CMK (cell line): ENCODE measurements around the gene ERCC6L.

Experiments
- DNase-seq: peaks from one replicate; pipeline ENCODE4 v3.0.0-alpha.2; 2010; ENCODE audit warnings: low read depth

Gene ERCC6L, protein sequence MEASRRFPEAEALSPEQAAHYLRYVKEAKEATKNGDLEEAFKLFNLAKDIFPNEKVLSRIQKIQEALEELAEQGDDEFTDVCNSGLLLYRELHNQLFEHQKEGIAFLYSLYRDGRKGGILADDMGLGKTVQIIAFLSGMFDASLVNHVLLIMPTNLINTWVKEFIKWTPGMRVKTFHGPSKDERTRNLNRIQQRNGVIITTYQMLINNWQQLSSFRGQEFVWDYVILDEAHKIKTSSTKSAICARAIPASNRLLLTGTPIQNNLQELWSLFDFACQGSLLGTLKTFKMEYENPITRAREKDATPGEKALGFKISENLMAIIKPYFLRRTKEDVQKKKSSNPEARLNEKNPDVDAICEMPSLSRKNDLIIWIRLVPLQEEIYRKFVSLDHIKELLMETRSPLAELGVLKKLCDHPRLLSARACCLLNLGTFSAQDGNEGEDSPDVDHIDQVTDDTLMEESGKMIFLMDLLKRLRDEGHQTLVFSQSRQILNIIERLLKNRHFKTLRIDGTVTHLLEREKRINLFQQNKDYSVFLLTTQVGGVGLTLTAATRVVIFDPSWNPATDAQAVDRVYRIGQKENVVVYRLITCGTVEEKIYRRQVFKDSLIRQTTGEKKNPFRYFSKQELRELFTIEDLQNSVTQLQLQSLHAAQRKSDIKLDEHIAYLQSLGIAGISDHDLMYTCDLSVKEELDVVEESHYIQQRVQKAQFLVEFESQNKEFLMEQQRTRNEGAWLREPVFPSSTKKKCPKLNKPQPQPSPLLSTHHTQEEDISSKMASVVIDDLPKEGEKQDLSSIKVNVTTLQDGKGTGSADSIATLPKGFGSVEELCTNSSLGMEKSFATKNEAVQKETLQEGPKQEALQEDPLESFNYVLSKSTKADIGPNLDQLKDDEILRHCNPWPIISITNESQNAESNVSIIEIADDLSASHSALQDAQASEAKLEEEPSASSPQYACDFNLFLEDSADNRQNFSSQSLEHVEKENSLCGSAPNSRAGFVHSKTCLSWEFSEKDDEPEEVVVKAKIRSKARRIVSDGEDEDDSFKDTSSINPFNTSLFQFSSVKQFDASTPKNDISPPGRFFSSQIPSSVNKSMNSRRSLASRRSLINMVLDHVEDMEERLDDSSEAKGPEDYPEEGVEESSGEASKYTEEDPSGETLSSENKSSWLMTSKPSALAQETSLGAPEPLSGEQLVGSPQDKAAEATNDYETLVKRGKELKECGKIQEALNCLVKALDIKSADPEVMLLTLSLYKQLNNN

DNA sequence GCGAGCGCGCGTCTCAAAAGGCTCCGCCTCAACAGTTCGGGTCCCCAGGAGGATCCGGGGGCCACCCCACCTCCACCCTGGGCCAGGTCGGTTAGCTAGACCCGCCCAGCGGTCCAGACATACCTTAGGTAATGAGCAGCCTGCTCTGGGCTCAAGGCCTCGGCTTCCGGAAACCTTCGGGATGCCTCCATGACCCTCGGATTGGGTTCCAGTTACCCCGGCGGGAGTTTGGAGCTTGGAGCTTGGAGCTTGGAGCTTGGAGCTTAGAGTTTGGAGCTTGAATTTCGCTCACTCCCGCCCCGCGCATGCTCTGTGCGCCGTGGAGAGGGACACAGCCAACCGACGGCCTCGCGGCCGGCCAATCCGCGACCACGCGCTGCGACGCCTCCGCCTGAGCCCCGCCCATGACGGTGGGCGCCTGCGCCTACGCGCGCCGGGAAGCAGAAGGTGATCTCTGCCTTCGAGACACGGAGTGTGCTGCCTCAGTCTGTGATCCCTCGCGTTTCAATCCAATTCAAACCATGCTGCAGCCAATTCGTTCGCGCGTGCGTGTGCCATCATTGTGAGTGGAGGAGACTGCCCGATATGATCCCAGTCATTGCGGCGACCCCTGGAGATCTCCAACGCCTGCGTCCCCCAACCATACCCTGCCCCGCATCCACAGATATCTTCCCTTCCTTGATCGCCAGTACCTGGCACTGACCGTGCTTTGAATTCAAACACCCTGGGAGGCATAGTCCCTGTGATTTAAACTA is at the start of gene ERCC6L:
TSS of gene ERCC6L (minus strand) at position 307 of the 755 bp plus-strand sequence. CDS start at position 191, 116 bp downstream.
- DNase-seq, result peak; percentile 59

DNA sequence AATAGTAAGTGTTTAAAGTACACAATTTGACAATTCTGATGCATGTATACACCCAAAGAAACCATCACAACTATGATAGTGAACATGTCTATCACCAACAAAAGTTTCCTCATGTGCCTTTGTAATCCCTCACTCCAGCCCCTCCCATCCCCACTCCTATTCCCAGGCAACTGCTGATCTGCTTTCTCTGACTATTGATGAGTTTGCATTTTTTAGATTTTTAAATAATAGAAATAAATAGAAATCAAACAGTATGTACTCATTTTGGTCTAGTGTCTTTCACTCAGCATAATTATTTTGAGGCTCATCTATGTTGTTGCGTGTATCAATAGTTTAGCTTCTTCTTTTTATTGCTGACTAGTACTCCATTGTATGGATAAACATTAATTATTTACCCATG is 43.5 kb upstream of the ERCC6L start:
- no peak for DNase-seq

DNA sequence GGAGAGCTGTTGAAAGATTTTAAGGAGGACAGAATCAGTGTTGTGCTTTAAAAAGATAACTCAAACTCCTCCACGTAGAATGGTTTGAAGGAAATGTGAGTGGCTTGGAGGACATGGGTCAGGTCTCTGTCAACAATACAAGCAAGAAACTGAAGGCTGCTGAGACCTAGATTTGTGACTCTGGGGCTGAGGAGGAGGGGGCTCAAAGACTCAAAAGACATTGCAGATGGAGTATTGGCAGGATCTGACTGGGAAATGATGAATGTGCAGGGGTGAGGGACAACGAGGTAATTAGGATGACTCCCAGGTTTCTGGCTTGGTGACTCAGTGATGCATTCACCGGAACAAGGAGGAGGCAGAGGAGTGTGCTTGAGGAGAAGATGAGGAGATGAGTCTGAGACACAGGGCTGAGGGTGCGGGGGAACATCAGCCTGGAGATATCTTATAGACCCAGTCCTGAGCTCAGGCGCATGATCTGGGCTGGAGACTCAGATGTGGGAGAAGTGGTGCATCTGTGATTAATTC is 41.6 kb upstream of the ERCC6L start:
- no peak for DNase-seq

DNA sequence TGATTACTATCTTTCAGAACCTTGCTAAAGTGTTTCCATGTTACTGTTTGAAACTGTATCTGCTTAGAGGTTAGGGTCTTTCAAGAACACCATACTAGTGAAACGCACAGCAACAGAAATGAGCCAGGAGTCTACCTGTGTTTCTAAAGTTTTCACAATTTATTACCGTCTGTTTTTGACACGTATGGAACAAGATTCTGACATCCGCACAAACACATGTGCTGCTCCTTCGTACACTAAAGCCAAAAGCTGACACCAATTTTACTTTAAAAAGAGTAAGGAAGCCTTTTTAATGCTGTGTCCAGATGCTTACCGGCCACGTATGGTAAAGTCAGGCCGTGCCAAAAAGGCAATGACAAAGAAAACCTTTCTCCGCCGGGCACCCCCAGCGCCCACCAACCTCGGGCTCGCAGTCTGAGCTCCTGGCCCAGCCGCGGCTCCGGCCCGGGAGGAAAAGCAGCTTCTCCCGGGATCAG is 37.7 kb upstream of the ERCC6L start:
- DNase-seq, result no peak

DNA sequence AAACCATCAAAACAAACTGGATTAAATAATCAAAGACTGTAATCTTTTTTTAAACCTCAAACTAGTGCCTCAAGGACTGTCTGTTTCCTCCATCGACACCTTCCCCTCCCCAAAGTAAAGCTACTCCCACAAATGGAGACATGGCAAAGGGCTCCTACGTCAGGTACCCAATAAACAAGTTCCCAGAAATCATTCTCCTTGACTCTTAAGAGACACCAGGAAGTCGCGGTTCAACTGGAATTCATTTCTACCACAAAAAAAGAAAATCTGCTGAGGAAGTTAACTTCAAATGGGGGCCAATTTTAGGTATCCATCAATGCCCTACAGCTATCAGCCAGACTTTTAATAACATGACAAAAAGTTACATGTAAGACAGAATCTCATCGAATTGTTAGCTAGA is 35.7 kb upstream of the ERCC6L start:
- no peak for DNase-seq

DNA sequence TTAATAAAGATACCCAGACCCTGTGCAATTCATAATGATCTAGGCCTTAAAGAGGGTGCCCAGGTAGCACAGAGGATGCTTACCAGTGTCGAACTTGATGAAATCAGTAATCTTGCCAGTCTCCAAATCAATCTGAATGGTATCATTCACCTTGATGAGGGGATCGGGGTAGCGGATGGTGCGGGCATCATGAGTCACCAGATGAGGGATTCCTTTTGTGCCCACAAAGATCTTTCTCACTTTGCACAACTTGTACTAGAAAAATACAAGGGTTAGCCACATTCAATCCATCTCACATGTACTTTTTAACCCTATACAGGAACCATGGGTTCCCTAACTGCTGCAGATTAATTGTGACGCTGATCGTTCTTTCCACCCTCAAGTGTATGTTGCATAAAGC is 34.9 kb upstream of the ERCC6L start:
- no peak for DNase-seq

DNA sequence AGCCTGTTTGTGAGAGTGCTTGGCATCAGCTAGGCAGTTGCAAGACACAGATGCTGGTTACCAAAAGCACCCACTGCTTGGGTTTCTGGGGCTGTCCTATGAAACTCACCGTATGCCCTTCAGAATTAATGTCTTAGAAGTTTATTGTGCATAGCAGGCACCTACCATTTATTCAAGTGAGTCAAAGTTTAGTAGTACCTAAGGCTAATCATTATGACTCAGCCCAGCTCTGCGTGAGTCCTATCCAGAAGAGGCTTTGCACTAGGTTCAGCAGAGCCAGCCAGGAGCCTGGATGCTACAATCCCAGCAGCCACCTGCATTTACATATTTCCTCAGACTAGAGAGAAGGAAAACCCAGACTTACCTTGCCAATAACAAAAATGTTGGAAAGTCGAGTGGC is 34.0 kb upstream of the ERCC6L start:
- DNase-seq, result no peak

DNA sequence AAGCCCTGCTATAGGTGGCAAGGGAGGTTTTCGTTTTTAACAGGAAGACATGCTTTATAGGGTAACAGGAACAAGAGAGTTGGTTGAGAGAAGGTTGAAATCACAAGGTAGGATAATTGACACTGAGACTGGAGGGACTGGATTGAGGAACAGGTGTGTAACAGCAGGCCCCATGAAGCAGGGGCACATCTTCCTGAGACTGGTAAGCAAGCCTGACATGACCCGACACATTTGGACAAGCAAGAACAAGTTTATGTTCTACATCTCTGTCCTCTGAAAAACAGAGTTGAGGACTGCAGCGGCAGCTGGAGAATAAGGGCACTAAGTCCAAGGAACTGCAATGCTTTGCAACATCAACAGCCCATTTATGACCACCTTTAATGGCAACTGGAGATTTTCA is 33.0 kb upstream of the ERCC6L start:
- no peak for DNase-seq

DNA sequence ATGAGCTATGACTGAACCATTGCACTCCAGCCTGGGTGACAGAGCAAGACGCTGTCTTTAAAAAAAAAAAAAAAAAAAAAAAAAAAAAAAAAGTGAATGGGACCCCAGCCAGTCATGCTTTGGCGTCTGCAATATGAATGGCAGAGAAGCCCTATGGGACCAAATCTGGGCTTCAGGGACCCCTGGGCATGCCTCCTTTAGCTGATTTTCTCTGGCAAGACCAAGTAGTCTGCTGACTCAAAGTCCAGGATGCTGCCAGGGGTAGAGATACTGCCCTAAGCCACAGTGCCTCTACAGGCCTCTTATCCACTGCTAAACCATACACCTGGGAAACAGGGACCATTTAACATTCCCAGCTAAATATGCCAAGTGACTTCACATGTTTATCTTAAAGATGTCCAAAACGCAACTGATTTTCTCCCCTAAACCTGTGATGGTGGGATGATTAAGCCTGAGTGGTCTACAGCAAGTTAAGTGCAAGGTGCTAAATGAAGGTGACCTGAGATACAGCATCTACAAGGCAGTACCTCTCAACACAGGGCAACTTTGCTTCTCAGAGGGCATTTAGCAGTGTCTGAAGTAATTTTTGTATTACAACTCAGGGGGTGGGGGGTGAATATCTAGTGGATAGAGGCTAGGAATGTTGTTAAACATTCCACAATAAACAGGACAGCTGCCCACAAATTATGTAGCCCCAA is 32.4 kb upstream of the ERCC6L start:
- DNase-seq, result no peak

DNA sequence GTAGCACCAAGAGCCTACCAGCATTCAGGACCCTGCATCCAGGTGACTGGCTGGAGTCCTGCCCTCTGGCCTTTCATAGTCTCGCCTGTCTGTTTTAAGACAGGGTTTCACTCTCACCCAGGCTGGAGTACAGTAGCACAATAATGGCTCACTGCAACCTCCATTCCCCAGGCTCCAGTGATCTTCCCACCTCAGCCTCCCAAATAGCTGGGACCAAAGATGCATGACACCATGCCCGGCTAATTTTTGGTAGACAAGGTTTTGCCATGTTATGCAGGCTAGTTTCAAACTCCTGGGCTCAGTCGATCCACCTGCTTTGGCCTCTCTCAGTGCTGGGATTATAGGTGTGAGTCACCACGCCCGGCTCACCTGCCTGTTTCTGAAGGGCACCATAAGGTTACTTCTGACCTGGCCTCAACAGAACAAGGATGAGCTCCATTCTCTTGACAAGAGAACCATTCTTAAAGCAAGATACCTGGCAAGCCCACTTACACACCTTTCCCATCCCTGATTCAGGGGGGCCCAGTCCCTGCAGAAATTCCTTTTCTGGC is 31.6 kb upstream of the ERCC6L start:
- no peak for DNase-seq

DNA sequence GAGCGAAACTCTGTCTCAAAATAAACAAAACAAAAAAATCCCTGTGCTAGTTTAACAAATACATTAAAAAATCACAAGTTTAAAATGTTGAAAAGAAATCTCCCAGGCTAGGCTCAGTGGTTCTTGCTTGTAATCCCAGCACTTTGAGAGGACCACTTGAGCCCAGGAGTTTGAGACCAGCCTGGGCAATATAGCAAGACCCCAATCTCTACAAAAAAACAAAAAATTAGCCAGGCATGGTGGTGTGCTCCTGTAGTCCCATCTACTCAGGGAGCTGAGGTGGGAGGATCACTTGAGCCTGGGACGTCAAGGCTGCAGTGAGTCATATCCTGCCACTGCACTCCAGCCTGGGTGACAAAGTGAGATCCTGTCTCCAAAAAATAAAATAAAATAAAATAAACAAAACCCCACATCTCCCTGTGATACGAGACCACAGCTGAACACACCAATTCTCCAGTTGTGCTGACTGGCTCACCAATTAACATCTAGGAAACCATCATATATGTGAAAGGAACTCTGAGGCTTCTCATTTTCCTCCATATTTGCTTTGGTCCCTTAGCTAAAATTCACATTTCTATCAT is 30.9 kb upstream of the ERCC6L start:
- DNase-seq, result no peak

DNA sequence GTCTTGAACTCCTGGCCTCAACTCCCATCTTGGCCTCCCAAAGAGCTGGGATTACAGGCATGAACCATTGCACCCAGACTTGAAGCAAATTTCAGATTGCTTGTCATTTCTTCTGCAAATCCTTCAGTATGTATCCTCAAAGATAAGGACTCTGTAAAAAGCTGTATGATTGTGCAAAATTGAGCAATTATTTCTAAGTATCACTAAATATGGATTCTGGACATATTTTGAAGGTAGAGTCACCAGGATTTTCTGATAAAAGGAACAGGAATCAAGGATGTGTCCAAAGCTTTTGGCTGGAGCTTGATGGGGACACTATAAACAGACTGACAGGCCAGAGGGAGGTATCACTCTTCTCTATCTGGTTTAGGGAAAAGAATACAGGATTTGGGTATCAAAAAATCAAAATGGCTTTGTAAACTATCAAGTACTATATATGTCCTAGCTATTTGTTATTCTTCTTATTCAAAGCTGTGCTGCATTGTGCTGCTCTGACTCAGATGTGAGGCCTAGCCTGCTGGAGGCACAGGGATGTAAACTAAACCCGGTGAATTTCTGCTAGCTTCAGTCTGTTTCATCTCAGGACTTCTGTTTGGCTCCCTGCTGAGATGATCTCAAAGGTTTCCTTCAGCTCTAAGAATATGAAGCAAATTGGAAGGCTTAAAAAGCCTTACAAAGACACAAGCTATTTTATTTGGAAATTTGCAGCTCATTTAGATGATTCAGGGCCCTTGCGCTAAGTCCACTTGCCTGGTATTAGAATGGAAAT is 30.0 kb upstream of the ERCC6L start:
- DNase-seq, result no peak

DNA sequence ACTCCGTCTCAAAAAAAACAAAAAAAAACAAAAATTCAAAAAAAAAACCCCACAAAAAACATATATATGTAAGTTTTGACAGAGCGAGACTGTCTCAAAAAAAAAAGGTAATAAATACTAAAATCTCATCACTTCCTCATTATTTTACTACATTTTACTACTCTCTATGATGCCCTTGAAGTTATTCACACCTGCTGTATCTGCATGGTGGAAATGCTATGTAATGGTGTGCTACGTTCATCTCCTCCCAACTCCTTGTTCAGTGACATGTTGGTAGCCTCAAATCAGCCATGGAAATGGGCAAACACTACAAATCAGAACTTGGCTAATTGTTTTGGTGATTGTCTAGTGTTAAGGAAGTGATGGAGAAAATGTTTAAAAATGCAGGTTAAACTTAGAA is 26.4 kb upstream of the ERCC6L start:
- no peak for DNase-seq

DNA sequence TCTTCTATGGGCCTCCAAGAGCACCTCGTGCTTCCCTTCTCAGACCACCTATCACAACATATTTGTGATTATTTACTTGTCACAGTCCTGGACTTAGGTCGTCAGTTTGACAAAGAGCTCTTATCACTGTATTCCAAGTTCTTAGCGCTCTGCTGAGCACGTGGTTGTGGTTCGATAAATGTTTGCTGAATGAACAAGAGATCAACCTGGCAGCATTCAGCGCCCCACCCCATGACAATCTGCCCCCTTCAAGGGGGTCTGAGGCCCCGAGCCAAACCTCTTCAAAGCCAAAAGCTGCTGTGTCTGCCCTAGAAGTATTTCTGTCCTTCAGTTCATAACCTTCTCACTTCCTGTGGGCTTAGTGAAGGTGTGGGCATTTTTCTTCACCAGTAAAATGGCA is 23.2 kb upstream of the ERCC6L start:
- no peak for DNase-seq

DNA sequence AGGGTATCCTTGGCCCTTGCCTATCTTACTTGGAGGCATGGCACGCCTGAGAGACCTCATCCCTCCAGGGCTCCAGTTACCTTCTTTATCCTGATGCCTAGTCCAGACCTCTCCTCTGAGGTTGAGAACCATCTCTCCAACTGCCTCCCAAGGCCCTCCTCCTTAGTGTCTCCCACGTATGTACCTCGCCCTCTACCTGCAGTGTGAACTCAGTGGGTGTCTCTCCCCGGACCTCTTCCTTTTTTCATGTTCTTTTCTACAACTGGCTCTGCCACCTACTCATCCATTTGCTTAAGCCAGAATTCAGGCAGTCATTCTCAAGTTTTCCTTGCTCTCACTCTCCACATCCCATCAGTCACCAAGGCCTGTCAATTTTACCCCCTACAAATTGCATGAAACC is 21.6 kb upstream of the ERCC6L start:
- DNase-seq, result no peak

DNA sequence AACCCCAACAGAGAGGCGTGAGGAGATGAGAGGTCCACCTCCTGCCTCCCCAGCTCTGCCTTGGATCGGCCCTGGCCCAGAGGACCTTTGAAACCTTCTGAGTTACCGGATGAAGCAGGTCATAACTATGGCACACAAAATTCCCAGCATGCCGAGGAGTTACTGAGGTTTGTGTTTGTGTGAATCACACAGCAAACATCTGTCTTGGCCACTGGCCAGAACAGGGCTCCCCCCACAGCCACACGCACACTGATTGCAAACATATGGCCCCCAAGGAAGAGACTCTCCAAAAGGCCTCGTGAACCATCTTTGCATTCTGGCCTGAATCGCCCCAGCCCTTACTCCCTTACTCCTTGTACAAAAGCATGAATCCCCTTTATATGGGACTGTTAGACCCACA is 19.3 kb upstream of the ERCC6L start:
- no peak for DNase-seq

DNA sequence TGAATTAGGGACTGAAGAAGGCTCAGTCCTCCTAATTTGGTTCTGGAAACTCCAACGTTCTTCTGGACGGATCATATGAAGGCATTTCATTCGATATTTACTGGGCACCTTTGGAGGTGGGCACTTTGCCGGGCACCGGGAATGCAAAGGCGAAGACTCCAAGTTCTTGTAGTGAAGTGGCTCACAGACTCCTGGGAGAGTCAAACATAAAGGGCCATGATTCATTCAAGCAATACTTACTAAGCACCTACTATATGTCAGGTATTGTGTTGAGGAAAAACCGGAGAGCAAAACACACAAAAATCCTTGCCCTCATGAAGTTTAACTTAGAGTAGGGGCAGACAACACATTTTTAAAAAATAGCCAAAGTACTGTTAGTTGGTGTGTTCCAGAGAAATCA is 17.0 kb upstream of the ERCC6L start:
- no peak for DNase-seq

DNA sequence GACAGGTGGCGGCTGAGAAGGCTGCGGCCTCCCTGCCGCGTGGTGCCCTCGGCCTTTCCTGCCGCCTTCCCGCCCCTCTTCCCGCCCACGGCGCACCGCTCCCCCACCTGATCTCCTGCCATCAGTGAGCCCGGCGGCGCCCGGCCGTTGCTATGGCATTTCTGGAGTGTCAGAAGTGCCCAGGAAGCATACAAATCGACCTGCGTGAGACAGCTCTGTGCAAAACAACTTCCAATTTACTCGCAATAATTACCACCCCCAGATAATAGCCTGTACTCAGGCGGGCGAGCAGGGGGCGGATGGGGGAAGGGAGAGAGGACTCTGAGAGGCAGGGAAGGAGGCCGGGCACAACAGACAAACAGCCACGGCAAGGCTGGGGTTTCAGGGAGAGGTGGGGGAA is 16.6 kb upstream of the ERCC6L start:
- no peak for DNase-seq

DNA sequence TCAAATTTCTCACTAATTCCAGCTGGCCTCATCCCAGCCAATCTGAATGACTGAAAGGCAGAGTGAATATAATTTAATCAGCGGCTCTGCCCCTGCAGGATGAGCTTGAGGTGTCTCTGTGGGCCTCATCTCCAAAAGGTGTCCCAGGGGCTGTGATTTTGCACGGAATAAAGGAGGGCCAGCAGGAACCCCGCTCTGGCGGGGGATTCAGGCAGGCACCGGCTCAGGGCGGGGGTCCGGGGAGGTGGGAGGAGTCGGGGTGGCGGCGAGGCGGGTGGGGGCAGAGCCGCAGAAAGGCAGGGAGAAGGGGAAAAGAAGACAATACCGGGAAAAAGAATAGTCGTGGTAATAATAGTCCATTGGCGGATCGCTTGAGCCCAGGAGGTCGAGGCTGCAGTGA is 16.0 kb upstream of the ERCC6L start:
- no peak for DNase-seq
